AML-193 (cell line): ENCODE data around the gene TFAP2A.

ENCODE experiments used
- DNase-seq, 2 experiments: peaks; one replicate each; lab custom pipeline; 2025; lab: John Stamatoyannopoulos, UW

The TFAP2A gene

DNA sequence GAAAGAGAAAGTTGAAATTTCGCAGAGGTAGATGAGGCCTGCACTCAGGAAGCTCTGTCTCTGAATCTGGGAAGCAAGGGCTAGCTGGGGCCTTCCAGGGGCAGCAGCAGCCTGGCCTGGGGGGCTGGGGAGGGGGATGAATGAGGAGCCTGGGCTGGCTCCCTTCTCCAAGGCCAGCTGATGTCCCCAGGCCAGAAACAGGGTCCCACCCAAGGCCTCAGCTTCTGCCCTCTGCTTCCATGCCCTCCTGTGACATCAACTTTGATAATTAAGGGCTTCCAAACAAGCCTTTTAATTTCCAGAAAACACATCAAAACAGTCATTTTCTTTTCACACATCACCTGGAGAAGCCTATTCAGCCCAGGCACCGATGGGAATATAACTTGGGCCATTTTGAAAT is 15.4 kb downstream of the TFAP2A start:
- no peak for DNase-seq

- DNase-seq, result no peak
These were observed 16.2 kb downstream of the TFAP2A start for GRCh38 chr6:10398446-10399218.

DNA sequence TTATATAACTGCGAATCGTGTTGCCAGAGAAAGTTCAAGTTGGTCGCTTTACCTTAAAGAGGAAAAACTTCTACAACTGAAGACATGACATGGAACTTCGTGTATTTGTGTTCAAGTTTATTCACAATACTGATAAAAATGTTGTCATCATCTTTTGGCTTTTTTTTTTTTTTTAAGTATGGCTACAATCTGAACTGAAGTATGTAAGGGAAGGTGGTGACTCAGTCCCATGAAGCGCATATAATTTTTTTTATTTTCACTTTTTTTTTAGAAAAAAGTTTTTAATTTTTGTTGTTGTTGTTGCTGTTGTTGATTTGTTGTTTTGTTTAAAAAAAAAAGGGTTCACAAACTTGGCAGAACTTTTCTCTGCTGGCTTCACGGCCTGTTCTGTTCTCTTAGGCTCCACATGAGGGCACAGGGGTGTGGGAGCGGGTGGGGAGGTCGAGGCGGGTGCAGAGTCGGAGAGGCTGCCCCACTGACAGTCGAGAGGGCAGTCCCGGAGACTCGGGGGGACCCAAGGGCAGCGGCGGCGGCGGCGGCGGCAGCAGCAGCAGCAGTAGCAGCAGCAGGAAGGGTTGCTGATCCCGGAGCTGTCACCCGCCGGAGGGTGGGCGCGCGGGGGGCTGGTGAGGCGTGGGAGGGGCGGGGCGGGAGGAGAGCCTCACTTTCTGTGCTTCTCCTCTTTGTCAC is 17.0 kb downstream of the TFAP2A start:
- DNase-seq, result no peak

DNA sequence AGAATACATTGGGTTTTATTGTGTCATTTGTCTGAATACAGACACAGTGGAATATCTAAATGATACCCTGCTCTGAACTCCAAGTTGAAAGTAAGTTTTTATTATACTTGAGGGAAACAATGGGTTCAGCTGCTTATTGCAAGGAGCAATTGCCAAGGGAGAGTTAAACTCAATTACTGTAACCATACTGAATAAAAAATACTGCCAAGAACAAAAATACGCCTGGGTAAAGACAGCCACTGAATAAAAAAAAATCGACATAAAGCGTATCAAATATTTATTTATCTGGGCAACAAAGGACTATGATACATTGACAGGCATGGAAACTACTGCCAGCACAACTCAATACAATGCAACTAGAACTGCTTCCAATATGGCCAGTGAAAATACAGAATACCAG is 18.1 kb downstream of the TFAP2A start:
- no peak for DNase-seq

DNA sequence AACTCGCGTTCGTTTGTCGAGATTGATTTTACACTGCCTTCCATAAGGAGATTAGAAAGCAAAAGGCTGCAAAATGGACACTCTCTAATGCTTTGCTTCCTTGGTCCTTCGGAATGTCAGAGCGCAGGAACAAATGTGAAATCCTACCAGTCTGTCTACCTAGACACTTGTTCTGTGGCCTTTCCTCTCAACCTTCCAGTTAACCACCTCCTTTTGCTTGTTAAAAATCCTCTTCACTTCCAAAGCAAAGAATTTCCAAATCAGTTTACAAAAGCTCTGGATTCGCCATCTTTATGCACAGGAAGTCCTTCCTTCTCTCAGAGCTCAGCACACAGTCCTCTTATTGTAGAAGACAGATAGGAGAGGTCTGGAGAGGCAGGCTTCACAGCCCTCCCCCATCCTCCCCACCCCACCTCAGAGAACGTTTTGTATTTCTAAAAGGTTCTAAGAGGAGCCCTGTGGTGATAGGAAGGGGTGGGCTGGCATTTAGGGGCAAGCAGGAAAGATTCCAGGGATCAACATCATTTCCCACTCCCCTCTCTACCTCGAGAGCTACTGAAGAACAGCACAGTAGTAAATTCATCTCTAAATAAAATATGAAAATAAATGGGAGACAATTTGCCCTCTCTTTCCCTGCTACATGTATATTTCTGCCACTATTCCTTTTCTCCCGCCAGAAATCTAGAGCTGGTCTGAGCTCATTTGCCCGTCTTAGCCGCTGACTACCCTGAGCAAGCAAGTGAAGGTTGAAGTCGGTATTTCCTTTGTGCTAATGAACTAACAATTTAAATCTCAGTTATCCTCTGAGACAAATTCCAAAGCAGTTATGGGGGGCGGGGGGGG is 18.9 kb downstream of the TFAP2A start:
- no peak for DNase-seq

DNA sequence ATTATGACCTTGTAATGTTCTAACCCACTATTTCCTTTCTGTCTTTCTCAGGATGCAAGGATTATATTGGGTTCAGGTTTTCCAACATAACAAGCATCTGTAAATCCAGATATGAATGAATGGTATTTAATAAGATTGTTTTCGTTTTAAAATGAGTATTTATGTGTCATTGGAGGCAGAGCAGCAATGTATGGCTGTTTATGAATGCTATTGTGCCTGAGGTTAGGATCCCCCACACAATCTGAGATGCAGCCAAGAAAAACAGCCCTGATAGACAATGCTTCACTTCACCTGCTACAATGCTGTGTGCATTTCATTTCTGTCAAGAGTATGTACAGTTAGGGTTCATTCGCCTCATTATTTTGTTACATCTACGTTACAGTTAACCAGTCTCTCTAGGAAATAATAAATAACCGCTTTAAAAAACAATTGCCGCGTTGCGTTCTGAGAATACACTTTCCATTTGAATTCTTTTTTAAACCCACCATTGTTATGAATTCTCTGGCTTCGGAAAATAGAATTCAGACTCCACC is 19.6 kb downstream of the TFAP2A start:
- DNase-seq, result no peak

DNA sequence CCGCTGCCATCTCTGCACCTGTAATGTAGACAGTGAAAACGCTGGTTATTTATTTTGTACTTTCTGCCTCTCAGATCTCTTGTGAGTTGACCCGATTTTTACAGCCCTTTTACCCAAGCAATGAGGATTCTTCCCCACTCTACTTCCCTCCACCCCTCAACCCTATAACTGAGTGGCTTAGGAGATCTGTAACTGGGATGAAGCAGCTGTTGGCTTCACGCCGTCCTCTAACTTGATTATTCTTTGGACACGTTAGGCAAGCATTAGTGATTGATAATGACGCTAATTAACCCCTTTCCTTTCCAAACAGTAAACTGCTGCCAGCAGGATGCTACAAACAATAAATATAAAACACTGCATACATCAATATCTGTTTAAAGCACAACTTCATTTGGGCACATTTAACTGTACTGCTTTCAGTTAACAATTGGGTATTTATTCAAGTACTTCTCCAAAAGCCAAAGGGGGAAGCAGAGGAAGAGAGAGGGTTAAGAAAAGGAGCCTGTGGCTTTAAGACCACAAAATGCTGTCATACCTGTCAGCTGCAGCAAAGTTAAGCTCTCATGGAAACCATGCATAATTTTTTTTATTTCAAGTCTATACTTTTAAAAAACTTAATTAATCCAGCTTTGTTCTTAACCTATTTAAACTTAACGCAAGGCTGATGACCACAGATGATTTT is 21.2 kb downstream of the TFAP2A start:
- DNase-seq, result peak; percentile 42 to 57

- DNase-seq, result no peak
These were observed 23.1 kb downstream of the TFAP2A start for GRCh38 chr6:10391799-10392198.

DNA sequence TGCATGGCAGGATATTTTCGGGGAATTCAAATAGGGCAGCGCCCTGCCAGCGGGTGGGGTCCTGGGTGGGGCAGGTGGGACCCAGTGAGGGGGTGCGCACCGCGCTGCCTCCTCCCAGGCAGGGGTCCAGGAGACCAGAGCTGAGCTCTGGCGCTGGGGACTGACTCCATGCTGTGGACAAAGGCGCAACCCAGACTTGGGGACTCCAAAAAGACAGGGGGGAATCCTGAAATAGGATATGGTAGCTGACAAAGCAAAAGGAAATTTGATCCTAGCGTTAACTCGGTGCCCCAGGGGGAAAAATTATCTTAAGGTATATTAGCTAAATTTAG is 23.6 kb downstream of the TFAP2A start:
- DNase-seq, result no peak

GRCh38 chr6:10390495-10391298 is 24.2 kb downstream of the TFAP2A start:
- DNase-seq, result no peak

DNA sequence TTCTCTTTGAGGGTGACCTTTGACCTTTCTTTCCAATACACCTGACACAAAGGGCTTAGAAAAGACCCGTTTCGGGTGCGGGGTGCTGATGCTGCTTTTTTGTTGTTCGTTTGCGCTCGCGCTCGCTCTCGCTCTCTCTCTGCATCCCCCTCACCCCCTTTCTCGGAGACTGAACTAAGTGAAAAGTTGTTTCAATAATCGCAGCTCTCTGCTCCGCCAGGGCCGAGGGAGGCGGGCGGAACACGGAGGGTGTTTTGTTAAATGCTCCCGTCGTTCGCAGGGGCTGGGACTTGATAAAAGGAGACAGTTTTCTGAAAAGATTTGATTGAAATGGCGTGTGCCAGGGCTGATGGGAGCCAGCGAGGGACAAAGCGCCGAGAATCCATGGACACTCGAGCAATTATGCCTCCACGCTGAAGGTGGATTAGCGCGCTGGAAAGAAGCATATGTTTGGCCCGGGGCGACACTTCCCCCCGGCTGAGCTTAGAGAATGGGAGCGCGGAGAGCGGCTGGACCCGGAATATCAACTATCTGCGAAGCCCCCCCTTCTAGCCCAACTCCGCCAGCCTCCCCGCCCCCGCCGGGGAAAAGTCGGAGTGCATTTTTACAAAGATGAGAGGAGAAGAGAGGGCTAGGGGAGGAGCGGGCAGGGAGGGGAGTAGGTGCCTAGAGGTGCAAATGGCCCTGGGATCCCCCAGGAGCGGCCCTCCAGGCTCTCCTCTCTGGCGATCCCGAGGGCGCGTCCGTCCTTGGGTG is 25.0 kb downstream of the TFAP2A start:
- no peak for DNase-seq

- no peak for DNase-seq
These were observed 27.9 kb downstream of the TFAP2A start for GRCh38 chr6:10386756-10387654.

DNA sequence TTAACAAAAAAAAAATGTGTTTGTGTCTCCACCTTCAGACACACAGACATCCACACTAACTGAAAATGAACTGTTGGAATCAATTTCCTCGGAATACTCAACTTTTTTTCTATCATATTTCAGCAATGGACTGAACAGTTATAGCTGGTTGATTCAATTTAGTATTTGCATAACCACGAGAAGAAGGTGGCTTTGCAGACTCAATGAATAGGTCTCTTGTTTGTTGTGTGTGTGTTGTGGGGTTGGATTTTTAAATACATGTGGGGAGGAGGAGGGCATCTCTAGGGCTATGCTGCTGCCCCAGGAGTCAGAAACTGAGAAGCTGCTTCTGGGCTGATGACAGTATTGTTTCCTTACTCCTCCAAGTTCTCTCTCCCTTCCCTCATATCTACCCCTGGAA is 28.7 kb downstream of the TFAP2A start:
- no peak for DNase-seq

- DNase-seq, result no peak
These were observed 29.2 kb downstream of the TFAP2A start for GRCh38 chr6:10385524-10386132.

DNA sequence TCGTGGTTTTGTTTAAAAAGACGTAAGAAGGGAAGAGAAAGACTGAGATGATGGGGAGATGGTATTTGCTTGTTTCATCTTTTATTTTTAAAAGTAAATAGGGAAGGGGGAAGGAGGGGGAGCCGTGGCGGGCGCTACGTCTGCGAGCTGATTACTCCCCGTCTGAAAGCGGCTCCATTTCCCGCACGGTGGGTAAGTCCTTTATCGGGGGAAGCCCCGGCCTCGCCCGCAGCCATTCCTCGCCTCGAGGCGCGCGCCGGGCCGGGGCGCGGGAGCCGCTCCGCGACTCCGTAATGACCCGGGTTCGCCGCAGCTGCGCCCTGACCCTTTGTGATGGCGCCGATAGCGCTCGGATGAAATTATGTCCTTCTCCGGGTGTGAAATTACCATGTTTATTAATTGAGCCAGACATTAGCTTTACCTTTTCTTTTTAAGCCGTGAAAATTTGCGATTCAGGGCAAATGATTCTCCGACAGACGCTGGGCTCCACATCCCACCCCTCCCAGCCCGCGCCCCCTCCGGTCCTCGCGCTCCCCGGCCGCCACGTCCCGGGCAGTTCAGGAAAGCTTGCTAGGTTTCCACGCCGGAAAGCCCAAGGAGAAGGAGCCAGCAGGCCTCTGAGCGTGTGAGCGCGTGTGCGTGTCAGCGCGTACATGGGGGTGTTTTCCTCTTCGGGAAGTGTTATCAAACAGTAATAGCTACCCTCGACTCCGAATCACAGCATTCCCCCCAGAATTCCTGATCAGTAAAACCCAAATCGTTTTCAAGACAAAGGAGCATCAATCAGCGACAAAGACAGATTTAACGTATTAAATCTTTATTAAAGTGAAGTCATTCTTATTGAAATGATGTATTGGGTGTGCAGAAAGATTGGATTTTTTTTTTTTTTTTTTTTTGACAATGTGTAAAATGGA is 30.0 kb downstream of the TFAP2A start:
- no peak for DNase-seq

DNA sequence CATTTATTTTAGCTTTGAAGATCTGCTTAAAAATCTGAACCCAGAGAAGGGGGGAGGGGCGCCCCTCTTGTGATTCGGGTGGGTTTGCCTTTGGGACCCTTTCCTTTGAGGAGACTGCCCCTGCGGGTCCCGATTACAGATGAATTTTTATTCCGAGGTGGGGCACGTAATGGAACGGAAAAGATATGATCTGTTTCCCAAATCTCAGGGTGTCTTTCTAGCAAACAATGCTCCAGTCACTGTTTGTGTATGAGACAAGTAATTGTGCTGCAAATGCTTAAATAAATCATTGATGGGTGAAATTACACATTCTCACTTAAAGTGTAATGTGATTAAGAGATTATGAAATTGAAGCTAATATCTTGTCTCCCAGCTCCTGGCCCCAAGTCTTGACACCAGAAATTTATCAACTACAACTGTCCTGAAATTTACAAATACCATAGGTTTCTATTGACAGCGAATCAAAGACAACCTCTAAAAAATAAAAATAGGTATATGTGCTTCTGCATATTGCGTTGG is 30.7 kb downstream of the TFAP2A start:
- DNase-seq, result no peak

GRCh38 chr6:10383331-10384090 is 31.4 kb downstream of the TFAP2A start:
- DNase-seq, result no peak
